GM23338 (cell line): Measurements from ENCODE around the gene BAZ1B. TPM values are rescaled to one million over a fixed set of nuclear protein-coding genes. Genes with fewer than 3 reads are reported as not detected.

ENCODE experiments used
- ATAC-seq: fragments of 200-7000 bp; cut with Tn5 transposase; 3 replicates; pipeline ENCODE4 v1.9.1; 2020
- DNase-seq: peaks from one replicate; pipeline ENCODE4 v3.0.0-alpha.2; 2015; ENCODE audit warnings: low spot score
- H2AFZ ChIP-seq: fragments of 200-600 bp; sonication (generic); 2 replicates; pipeline ENCODE4 v1.8.0; 2016; ENCODE audit warnings: antibody characterized with exemption, mild to moderate bottlenecking, moderate library complexity
- H3F3A ChIP-seq: fragments of 200-600 bp; sonication (generic); replicated peaks from 2 replicates; pipeline ENCODE4 v1.8.0; 2017; ENCODE audit warnings: antibody characterized with exemption, mixed run types, low read depth
- H3K27ac ChIP-seq: fragments of 200-600 bp; sonication (generic); 2 replicates; pipeline ENCODE4 v1.6.1; 2016; ENCODE audit warnings: low read depth
- H3K27me3 ChIP-seq: fragments of 200-600 bp; sonication (generic); 2 replicates; pipeline ENCODE4 v1.8.0; 2016; ENCODE audit warnings: mild to moderate bottlenecking, mixed run types, moderate library complexity; ENCODE audit not compliant: insufficient read depth
- H3K36me3 ChIP-seq: fragments of 200-600 bp; sonication (generic); 2 replicates; pipeline ENCODE4 v1.8.0; 2016; ENCODE audit warnings: mild to moderate bottlenecking; ENCODE audit not compliant: insufficient read depth
- H3K4me1 ChIP-seq: fragments of 200-600 bp; sonication (generic); 2 replicates; pipeline ENCODE4 v1.8.0; 2016; ENCODE audit warnings: mild to moderate bottlenecking, moderate library complexity; ENCODE audit not compliant: insufficient read depth
- H3K4me2 ChIP-seq: fragments of 200-600 bp; sonication (generic); 2 replicates; pipeline ENCODE4 v1.7.1; 2017; ENCODE audit warnings: mixed run types
- H3K4me3 ChIP-seq: fragments of 200-600 bp; sonication (generic); 2 replicates; pipeline ENCODE4 v1.6.1; 2016; ENCODE audit warnings: mixed run types
- H3K79me2 ChIP-seq: fragments of 200-600 bp; sonication (generic); replicated peaks from 2 replicates; pipeline ENCODE4 v1.8.0; 2017; ENCODE audit warnings: mild to moderate bottlenecking; ENCODE audit not compliant: insufficient read depth
- H3K9me2 ChIP-seq: fragments of 200-600 bp; sonication (generic); 2 replicates; pipeline ENCODE4 v1.8.0; 2017; ENCODE audit not compliant: insufficient read depth
- H4K20me1 ChIP-seq: fragments of 200-600 bp; sonication (generic); replicated peaks from 2 replicates; pipeline ENCODE4 v1.8.0; 2017; ENCODE audit warnings: mild to moderate bottlenecking; ENCODE audit not compliant: insufficient read depth
- H3K27ac Mint-ChIP-seq: 2 replicates; pipeline ENCODE4 v1.8.0; 2020; ENCODE audit warnings: inconsistent platforms, mild to moderate bottlenecking, moderate library complexity, mixed read lengths
- H3K27me3 Mint-ChIP-seq: 3 replicates; pipeline ENCODE4 v1.8.0; 2022; ENCODE audit warnings: low read depth, mild to moderate bottlenecking, moderate library complexity, mixed read lengths, inconsistent platforms; ENCODE audit not compliant: insufficient read depth, poor library complexity
- H3K36me3 Mint-ChIP-seq: 3 replicates; pipeline ENCODE4 v1.8.0; 2021; ENCODE audit warnings: low read depth, mild to moderate bottlenecking, inconsistent platforms, moderate library complexity, mixed read lengths
- H3K4me1 Mint-ChIP-seq: 3 replicates; pipeline ENCODE4 v1.8.0; 2020; ENCODE audit warnings: mild to moderate bottlenecking, inconsistent platforms, mixed read lengths
- H3K4me3 Mint-ChIP-seq: 3 replicates; pipeline ENCODE4 v1.8.0; 2021; ENCODE audit warnings: moderate library complexity, mild to moderate bottlenecking, inconsistent platforms, mixed read lengths
- H3K9me3 Mint-ChIP-seq: 3 replicates; pipeline ENCODE4 v1.8.0; 2020; ENCODE audit warnings: moderate library complexity, mild to moderate bottlenecking, inconsistent platforms, mixed read lengths
- JUNB ChIP-seq: IDR thresholded peaks from one replicate; pipeline ENCODE4 v1.6.1; 2016; ENCODE audit warnings: antibody characterized with exemption; ENCODE audit not compliant: unreplicated experiment
- NANOG ChIP-seq: IDR thresholded peaks from 2 replicates; pipeline ENCODE4 v1.6.1; 2016; ENCODE audit warnings: antibody characterized with exemption, borderline replicate concordance
- ZNF331 ChIP-seq: fragments of 250-450 bp; sonication (Bioruptor Pico); IDR thresholded peaks from 2 replicates; pipeline ENCODE4 v1.5.0; 2020; ENCODE audit warnings: low read depth, mild to moderate bottlenecking, moderate library complexity
- polyA plus RNA-seq: library from polyadenylated mRNA; unstranded; fragments of >200 nt; fragmentation: Nextera tagmentation; extraction: Ambion mirVana; gene quantifications from 2 replicates; pipeline ENCODE4 v1.2.1, GENCODE V29; 2016
- total RNA-seq: library from RNA; depleted of rRNA; stranded (reverse); fragments of >200 nt; shearing (Covaris generic); gene quantifications from 2 replicates; pipeline ENCODE4 v1.2.3, GENCODE V29; 2014
- TF ChIP-seq, protein P1 (sequence below): fragments of 250-450 bp; sonication (Bioruptor Pico); IDR thresholded peaks from 2 replicates; pipeline ENCODE4 v1.5.0; 2020; ENCODE audit warnings: mild to moderate bottlenecking, moderate library complexity
- TF ChIP-seq, protein P2 (sequence below), 2 experiments: fragments of 200-600 bp in 1 of 2; sonication (generic) in 1 of 2; conservative IDR thresholded peaks; 2 replicates each; pipeline versions ENCODE4 v1.5.1 to v1.6.1; 2016 to 2017; ENCODE audit warnings: antibody characterized with exemption in 2 of 2, low read depth in 2 of 2, mild to moderate bottlenecking in 2 of 2, moderate library complexity in 1 of 2

Gene BAZ1B
- total and polyA plus RNA-seq, 2 experiments from 2014 or later: 40.4 to 70.7 TPM

GRCh38 chr7:73449422-73449821 is 72.7 kb downstream of the BAZ1B start (continued):
- TF ChIP-seq, protein P1, sequence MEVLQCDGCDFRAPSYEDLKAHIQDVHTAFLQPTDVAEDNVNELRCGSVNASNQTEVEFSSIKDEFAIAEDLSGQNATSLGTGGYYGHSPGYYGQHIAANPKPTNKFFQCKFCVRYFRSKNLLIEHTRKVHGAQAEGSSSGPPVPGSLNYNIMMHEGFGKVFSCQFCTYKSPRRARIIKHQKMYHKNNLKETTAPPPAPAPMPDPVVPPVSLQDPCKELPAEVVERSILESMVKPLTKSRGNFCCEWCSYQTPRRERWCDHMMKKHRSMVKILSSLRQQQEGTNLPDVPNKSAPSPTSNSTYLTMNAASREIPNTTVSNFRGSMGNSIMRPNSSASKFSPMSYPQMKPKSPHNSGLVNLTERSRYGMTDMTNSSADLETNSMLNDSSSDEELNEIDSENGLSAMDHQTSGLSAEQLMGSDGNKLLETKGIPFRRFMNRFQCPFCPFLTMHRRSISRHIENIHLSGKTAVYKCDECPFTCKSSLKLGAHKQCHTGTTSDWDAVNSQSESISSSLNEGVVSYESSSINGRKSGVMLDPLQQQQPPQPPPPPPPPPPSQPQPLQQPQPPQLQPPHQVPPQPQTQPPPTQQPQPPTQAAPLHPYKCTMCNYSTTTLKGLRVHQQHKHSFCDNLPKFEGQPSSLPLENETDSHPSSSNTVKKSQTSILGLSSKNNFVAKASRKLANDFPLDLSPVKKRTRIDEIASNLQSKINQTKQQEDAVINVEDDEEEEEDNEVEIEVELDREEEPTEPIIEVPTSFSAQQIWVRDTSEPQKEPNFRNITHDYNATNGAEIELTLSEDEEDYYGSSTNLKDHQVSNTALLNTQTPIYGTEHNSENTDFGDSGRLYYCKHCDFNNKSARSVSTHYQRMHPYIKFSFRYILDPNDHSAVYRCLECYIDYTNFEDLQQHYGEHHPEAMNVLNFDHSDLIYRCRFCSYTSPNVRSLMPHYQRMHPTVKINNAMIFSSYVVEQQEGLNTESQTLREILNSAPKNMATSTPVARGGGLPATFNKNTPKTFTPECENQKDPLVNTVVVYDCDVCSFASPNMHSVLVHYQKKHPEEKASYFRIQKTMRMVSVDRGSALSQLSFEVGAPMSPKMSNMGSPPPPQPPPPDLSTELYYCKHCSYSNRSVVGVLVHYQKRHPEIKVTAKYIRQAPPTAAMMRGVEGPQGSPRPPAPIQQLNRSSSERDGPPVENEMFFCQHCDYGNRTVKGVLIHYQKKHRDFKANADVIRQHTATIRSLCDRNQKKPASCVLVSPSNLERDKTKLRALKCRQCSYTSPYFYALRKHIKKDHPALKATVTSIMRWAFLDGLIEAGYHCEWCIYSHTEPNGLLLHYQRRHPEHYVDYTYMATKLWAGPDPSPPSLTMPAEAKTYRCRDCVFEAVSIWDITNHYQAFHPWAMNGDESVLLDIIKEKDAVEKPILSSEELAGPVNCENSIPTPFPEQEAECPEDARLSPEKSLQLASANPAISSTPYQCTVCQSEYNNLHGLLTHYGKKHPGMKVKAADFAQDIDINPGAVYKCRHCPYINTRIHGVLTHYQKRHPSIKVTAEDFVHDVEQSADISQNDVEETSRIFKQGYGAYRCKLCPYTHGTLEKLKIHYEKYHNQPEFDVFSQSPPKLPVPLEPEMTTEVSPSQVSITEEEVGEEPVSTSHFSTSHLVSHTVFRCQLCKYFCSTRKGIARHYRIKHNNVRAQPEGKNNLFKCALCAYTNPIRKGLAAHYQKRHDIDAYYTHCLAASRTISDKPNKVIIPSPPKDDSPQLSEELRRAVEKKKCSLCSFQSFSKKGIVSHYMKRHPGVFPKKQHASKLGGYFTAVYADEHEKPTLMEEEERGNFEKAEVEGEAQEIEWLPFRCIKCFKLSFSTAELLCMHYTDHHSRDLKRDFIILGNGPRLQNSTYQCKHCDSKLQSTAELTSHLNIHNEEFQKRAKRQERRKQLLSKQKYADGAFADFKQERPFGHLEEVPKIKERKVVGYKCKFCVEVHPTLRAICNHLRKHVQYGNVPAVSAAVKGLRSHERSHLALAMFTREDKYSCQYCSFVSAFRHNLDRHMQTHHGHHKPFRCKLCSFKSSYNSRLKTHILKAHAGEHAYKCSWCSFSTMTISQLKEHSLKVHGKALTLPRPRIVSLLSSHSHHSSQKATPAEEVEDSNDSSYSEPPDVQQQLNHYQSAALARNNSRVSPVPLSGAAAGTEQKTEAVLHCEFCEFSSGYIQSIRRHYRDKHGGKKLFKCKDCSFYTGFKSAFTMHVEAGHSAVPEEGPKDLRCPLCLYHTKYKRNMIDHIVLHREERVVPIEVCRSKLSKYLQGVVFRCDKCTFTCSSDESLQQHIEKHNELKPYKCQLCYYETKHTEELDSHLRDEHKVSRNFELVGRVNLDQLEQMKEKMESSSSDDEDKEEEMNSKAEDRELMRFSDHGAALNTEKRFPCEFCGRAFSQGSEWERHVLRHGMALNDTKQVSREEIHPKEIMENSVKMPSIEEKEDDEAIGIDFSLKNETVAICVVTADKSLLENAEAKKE (CRISPR knock-in tag): no peak
- TF ChIP-seq NANOG (no peak), JUNB (no peak)
- TF ChIP-seq, protein P2, sequence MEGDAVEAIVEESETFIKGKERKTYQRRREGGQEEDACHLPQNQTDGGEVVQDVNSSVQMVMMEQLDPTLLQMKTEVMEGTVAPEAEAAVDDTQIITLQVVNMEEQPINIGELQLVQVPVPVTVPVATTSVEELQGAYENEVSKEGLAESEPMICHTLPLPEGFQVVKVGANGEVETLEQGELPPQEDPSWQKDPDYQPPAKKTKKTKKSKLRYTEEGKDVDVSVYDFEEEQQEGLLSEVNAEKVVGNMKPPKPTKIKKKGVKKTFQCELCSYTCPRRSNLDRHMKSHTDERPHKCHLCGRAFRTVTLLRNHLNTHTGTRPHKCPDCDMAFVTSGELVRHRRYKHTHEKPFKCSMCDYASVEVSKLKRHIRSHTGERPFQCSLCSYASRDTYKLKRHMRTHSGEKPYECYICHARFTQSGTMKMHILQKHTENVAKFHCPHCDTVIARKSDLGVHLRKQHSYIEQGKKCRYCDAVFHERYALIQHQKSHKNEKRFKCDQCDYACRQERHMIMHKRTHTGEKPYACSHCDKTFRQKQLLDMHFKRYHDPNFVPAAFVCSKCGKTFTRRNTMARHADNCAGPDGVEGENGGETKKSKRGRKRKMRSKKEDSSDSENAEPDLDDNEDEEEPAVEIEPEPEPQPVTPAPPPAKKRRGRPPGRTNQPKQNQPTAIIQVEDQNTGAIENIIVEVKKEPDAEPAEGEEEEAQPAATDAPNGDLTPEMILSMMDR (conservative IDR thresholded peaks at IDR 0.05; ENCODE audit: low read depth in 2 of 2): no peak

DNA sequence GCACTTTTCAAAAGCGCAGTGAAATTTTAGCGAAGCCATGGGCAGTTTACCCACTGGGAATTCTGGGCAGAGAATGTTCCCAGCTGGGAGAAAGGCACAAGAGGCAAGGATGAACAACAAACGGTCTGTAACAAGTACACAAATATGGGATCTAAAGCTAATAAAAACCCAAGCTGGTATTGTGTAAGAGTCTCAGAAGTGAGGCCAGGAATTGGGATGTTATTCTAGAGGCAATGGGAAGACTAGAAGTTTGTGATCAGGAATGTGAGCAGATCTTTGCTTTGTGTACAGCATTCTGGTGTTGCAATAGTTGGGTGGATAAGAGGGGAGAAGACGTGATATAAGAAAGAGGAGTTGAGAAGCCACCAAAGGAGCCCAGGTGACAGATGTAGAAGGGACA is 73.5 kb downstream of the BAZ1B start:
- peaks cover 75% of the 10 kb centered on the region for H3K36me3 ChIP-seq
- peaks cover 82% of the 10 kb centered on the region for H3K36me3 Mint-ChIP-seq

More for the DNA sequence above, 73.5 kb downstream of the BAZ1B start:
- Mint-ChIP-seq H3K4me1 (no peaks in the 10 kb centered on the region), H3K27me3 (no peaks in the 10 kb centered on the region), H3K4me3 (no peak overlapping the region), H3K27ac (no peak overlapping the region), H3K9me3 (no peaks in the 10 kb centered on the region)
- Histone ChIP-seq H2AFZ (no peak overlapping the region), H3K4me3 (no peak overlapping the region), H4K20me1 (peaks cover 34% of the 10 kb centered on the region), H3F3A (peaks cover 19% of the 10 kb centered on the region), H3K4me2 (no peak overlapping the region), H3K79me2 (peaks cover 30% of the 10 kb centered on the region), H3K27ac (no peak overlapping the region), H3K4me1 (no peaks in the 10 kb centered on the region), H3K27me3 (no peaks in the 10 kb centered on the region), H3K9me2 (no peaks in the 10 kb centered on the region)
- no peak for DNase-seq
- no peak for ATAC-seq
- TF ChIP-seq ZNF331: no peak
